T-helper 1 cell treated with Interleukin-12 subunit alpha and Interleukin-12 subunit beta and Interleukin-4 antibody, amounts not matched to agents 30 μg/mL and 1 μg/mL, for 36 hours (primary cell): ENCODE results near the gene FKBP2.
"Not testable (repeated sequence)": the region's sequence is repeated elsewhere in the genome, so short reads cannot be mapped to it uniquely, and the experiment has no call there.

Experiments
- H3K27ac Mint-ChIP-seq: one replicate; pipeline ENCODE4 v1.8.0; 2021; ENCODE audit warnings: mild to moderate bottlenecking, mixed read lengths
- H3K27me3 Mint-ChIP-seq: one replicate; pipeline ENCODE4 v1.8.0; 2021; ENCODE audit warnings: low read depth, mixed read lengths
- H3K36me3 Mint-ChIP-seq: one replicate; pipeline ENCODE4 v1.8.0; 2021; ENCODE audit warnings: low read depth, mixed read lengths
- H3K4me1 Mint-ChIP-seq: one replicate; pipeline ENCODE4 v1.8.0; 2021; ENCODE audit warnings: low read depth, mixed read lengths
- H3K4me3 Mint-ChIP-seq: one replicate; pipeline ENCODE4 v1.8.0; 2021; ENCODE audit warnings: mild to moderate bottlenecking, moderate library complexity, mixed read lengths
- H3K9me3 Mint-ChIP-seq: one replicate; pipeline ENCODE4 v1.8.0; 2021; ENCODE audit warnings: mixed read lengths

Gene FKBP2

DNA sequence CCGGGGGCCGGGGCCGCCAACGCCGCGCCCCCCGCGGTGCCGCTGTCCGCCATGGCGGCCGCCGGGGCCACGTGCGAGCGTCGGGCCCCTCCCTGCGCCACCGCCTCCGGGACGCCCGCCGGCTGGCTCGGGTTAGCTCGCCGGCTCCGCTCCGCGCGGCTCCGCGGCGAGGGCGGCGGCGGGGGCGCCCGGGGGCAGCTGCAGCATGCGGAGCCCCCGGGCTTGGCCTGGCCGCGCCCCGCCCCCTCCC lies 5.7 kb downstream of the FKBP2 start:
- H3K27me3 Mint-ChIP-seq, H3K9me3 Mint-ChIP-seq, H3K27ac Mint-ChIP-seq, H3K36me3 Mint-ChIP-seq: not testable (repeated sequence)
- H3K4me1 Mint-ChIP-seq, result peaks cover 28% of the 10 kb centered on the region
- H3K4me3 Mint-ChIP-seq, result peak overlapping the region; percentile 88

DNA sequence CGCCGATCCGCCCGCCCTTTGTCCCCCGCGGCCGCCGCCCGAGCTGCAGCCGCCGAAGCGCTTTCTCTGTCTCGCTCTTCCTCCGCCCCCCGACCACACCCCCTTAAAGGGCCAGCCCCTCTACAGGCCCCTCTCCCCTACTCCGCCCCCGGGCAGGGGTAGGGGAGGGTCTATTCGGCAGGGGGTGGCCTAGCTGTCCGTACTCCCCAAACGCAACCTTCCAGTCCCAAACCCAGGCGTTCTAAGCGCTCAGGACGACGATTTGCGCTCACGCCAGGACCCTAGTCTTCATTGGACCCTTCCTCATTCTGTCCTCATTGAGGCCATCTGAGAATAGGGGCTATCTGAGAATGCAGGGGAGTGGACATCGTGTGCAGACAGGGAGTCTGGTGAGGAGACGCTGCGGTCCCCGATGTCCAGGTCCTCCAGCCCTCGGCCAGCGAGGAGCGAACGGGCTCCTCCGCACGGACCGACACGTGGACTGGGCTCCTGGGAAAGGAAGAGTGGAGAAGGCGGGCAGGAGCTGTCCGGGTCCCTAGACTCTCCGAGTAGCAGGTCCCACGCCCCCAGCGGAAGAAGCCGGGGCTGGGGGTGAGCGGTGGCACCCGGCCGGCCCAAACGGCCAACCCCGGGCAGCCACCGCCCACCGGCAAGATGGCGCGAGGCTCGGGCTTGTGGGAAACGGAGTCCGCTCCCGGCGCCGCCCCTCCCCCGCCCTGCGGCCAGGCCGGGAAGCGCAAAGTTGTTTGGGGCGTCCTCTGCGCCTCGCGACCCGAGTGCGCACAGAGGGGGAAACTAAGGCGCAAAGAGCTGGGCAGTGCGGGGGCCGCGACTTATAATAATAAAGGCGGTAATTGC lies 6.2 kb downstream of the FKBP2 start, which contains the start of gene PPP1R14B:
Gene PPP1R14B (minus strand): TSS at position 73 of the 858 bp plus-strand sequence. CDS start 270 bp downstream, outside the sequence.
- H3K4me1 Mint-ChIP-seq, result peaks cover 32% of the 10 kb centered on the region
- H3K9me3 Mint-ChIP-seq, result no peaks in the 10 kb centered on the region
- H3K36me3 Mint-ChIP-seq, result no peaks in the 10 kb centered on the region
- H3K4me3 Mint-ChIP-seq, result peak within 1 kb of the TSS; percentile 88
- no peaks in the 10 kb centered on the region for H3K27me3 Mint-ChIP-seq
- peak within 1 kb of the TSS; percentile 79 for H3K27ac Mint-ChIP-seq

DNA sequence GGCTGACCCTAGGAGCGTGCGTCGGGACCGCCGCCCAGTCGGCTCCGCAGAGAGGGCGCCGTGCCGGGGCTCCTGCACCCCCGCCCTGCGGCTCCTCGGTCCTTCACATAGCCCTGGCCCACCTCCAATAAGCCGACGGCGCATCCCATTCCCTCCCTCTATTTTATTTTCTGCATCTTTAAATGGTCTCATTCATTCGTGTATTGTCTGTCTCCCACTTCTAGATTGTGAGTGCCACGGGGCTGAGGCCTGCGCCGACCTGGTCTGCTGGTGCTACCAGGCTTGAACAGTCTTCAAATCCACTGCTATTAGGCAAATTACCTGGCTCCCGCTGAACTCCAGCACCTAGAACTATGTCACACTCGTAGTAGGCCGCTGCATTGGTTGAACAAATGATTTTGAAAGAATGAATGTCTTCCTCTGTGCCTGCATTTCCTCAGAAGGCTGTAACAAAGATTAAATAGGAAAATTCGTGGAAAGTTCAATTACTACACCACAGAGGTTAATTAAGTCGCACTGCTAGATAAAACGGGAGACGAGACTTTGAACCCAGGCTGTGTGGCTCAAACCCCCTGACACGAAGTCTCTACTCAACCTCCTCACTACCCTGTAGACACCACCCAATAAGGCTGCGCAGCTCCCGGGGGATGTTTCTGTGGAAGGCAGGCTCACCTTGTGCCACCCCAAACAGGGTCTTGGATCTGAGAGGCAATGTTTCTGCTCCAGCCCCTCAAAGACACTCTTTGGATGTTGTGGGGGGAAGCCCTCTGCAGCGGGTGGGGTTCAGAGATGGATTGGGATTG lies 7.0 kb downstream of the FKBP2 start:
- H3K27me3 Mint-ChIP-seq, result no peaks in the 10 kb centered on the region
- H3K4me3 Mint-ChIP-seq, result peak overlapping the region; percentile 75
- peaks cover 29% of the 10 kb centered on the region for H3K4me1 Mint-ChIP-seq
- H3K36me3 Mint-ChIP-seq, result no peaks in the 10 kb centered on the region
- H3K27ac Mint-ChIP-seq, result peak overlapping the region; percentile 36
- no peaks in the 10 kb centered on the region for H3K9me3 Mint-ChIP-seq

DNA sequence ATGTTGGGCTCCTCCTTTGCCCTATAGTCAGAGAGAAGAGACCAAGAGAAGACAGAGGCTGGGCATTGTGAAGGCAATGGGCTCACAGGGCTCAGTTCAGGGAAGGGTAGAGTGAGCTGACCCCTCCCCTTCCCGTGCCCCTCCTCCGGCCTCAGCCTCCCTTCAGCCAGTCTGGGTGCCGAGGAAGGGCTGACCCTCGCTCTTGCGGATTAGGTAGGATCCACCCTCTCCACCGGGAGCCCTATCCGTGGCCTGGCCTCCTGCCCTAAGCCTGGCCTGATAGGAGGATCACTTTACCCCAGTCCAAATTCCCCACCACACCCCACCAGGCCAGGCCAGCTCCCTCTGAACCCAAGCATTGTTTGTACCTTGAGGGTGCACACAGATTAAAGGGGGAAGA lies 7.7 kb downstream of the FKBP2 start:
- H3K27me3 Mint-ChIP-seq, result no peaks in the 10 kb centered on the region
- no peaks in the 10 kb centered on the region for H3K36me3 Mint-ChIP-seq
- H3K9me3 Mint-ChIP-seq, result no peaks in the 10 kb centered on the region
- no peak overlapping the region for H3K27ac Mint-ChIP-seq
- peak overlapping the region; percentile 75 for H3K4me3 Mint-ChIP-seq
- H3K4me1 Mint-ChIP-seq, result peaks cover 25% of the 10 kb centered on the region

DNA sequence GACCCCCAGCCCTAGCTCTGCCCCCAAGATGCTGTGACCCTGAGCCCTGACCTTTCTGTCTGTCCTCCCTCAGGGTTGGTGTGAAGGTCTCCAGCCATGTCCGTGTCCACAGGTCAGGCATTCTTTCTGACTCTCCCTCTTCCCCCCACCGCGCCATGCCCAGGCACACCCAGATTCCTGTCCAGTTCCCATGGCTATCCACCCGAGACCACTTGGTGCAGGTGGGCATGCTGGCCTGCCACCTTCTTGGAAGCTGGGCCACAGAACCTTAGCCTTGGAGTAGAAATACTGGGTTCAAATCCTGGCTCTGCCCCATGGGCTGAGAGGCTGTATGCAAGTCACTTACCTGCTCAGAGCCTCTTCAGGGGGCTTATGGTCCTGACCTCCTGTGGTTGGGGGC lies 8.1 kb downstream of the FKBP2 start:
- Mint-ChIP-seq H3K4me1 (peaks cover 27% of the 10 kb centered on the region), H3K4me3 (no peak overlapping the region), H3K27me3 (no peaks in the 10 kb centered on the region), H3K36me3 (no peaks in the 10 kb centered on the region), H3K27ac (no peak overlapping the region), H3K9me3 (no peaks in the 10 kb centered on the region)

DNA sequence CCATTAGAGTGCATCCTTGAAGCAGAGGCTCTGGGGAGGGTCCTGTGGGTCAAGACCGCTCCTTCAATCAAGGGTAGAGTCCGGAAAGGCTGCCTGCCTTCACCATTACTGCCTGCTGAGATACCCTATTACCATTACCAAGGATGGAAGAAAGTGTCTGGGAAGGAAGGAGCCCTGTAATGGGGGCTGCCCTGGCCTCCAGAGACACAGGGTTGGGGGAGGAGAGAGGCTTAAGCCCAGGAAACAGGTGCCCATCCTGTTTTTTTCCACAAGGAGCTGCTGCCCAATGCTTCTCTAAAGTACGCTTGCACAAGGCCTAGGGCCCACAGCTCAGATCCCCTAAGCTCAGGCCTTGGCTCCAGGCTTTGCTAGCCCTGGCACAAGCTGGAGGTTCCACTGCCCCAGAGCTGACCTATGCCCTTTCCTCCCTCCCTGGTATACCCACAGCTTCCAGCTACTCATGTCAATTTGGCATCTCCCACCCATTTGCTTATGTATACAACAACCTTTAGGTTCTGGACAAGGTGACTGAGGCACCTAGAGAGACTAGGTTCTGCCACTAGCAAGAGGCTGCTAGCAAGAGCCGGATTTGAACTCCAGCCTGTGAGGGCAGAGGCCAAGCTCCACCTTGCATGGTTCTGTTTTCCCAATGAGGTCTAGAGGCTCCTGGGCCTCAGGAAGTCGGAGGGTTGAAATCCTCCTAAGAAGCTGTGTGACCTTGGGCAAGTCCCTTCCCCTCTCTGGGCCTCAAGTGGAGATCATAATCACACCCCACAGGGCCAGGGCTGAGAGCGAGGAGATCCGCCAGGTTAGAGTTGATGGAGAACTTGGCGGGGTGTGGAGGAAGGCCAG lies 8.9 kb downstream of the FKBP2 start:
- H3K27ac Mint-ChIP-seq, result no peak overlapping the region
- no peaks in the 10 kb centered on the region for H3K27me3 Mint-ChIP-seq
- H3K9me3 Mint-ChIP-seq, result no peaks in the 10 kb centered on the region
- peaks cover 27% of the 10 kb centered on the region for H3K4me1 Mint-ChIP-seq
- H3K36me3 Mint-ChIP-seq, result no peaks in the 10 kb centered on the region
- peak overlapping the region; percentile 59 for H3K4me3 Mint-ChIP-seq

DNA sequence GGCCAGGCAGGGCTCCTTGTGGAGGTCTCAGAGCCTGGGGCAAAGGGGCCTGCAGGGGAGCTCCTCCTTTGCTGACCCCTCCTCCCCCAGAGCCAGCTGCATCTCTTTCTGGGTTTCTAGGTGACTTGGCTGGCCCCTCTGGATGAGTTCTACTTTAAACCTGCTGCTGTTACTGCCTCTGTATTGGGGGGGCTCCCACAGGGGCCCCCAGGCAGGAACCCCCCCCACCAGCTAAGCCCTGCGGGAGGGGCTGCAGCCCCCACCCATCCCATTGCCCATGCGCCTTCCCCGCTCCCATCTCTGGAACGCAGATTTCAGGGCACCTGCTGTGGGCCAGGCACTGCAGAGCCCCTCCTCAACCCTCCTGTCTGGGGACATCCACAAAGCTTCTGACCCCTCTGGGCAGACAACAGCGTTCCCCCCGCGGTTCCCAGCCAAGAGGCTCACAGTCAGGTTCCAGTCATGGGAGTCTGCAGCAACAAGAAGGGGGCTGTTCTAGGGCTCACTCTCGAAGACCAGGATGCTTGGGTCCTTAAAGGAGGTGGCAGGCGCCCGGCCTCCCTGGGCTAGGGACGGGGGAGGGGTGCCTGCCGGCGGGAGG lies 9.6 kb downstream of the FKBP2 start:
- H3K27ac Mint-ChIP-seq, result no peak overlapping the region

DNA sequence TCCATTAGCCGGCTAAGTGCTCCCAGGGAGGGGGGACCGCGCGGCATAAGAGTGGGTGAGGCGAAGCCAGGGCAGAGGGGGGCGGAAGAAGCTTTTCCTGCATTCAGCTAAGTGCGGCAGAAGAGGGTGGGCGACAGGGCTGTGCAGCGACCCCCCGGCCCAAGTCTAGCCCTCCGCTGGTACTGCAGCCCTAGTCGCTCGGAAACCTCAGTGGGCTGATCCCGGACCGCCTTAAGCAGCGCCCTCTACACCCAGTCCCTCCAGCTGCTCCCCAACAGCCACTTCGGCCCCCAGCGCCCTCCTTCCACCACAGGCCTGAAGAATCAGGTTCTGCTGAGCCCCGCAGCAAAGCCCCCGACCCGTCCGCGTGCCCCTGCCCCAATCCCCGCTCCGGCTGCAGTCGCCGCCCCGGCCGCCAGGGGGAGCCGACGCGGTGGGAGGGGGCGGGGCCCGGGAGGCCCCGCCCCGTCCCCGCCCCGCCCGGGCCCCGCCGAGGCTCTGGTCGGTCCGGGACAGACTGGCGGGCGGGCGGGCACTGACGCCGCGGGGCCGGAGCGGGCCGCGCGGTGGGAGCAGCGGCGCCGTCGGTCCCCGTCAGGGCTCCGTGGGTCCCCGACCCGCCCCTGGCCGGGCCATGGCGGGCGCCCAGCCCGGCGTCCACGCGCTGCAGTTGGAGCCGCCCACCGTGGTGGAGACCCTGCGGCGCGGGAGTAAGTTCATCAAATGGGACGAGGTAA lies 10.3 kb downstream of the FKBP2 start, which contains the start of gene PLCB3:
Gene PLCB3 (plus strand): TSS at position 515 of the 737 bp plus-strand sequence. CDS start 120 bp downstream, at position 635.
- Mint-ChIP-seq H3K4me1 (peaks cover 21% of the 10 kb centered on the region), H3K27me3 (no peaks in the 10 kb centered on the region), H3K4me3 (peak within 1 kb of the TSS; percentile 89), H3K9me3 (no peaks in the 10 kb centered on the region), H3K36me3 (peaks cover 2% of the 10 kb centered on the region), H3K27ac (peak within 1 kb of the TSS; percentile 71)

More for the DNA sequence above, 9.6 kb downstream of the FKBP2 start:
- Mint-ChIP-seq H3K4me1 (peaks cover 23% of the 10 kb centered on the region), H3K36me3 (peaks cover 2% of the 10 kb centered on the region), H3K9me3 (no peaks in the 10 kb centered on the region), H3K27me3 (no peaks in the 10 kb centered on the region), H3K4me3 (peak overlapping the region; percentile 74)

DNA sequence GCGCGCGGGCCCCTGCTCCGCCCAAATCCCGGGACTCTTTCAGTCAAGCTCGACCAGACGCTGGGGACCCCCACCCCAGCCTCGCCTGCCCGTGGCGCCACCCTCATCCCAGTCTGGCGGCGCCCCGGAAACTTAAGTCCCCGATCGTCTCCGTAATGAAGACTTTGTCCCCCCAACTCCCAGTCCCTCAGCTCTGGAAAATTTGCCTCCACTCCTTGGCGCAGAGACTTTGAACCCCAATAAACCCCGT lies 10.8 kb downstream of the FKBP2 start:
- Mint-ChIP-seq H3K27me3 (no peaks in the 10 kb centered on the region), H3K9me3 (no peaks in the 10 kb centered on the region), H3K36me3 (peaks cover 2% of the 10 kb centered on the region), H3K27ac (peak overlapping the region; percentile 71), H3K4me3 (peak overlapping the region; percentile 89), H3K4me1 (peaks cover 21% of the 10 kb centered on the region)

DNA sequence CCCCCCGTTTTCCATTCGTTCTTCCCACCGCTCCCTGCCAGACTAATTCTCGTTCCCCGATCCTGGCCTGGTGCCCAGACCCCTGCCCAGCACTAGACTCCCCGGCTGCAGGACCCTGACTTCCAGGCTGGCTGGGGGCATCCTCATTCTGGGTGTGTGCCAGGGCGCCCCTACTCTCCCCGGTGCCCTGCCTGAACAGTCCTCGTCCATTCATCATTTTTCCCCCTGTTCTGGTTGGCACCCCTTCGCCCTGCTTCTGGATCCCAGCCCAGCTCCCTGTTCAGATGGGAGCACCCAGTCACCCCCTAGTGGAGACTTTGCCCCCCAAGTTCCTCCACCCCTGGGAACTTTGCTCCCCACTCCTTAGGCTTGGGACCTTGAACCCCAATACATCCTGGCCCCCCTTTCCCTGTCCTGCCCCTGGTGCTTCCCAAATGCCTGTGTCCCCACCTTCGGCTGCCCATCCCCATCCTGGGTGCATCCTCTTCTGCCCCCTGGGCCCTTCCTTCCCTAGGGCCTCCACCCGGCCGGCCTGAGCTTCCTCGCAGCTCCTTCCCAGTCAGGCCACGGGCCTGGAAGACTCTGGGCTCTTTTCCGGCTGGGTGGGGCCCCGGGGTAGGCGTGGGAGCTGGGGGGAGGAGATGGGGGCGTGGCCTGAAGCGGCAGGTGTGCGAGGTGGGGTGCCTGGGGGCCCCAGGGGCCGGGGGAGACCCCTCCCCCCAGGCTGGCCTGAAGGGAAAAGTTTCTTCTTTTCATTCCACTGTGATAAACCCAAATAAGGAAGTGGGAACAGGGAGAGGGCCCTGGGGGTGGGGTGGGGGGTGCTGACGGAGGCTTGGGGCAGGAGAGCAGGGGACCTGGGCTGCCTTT lies 11.3 kb downstream of the FKBP2 start:
- peaks cover 21% of the 10 kb centered on the region for H3K4me1 Mint-ChIP-seq
- peaks cover 2% of the 10 kb centered on the region for H3K36me3 Mint-ChIP-seq

DNA sequence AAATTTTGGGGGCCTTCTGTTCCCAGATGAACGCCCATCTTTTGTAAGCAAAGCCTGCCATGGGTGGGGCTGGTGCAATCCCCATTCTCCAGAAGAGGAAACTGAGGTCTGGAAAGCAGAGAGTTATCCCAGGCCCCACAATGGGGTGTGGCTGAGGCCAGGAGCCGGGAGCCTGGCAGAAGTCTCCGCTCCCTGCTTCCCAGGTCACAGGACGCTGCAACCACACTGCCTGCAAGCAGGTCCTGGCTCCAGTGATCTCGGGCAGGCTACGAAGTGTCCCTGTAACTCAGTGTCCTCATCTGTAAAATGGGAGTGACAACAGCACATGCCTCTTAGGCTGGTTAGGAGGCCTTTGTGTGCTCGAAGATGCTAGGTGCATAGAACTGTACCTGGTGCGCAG lies 12.1 kb downstream of the FKBP2 start:
- peak overlapping the region; percentile 28 for H3K4me3 Mint-ChIP-seq
- peaks cover 5% of the 10 kb centered on the region for H3K36me3 Mint-ChIP-seq

More for the DNA sequence above, 11.3 kb downstream of the FKBP2 start:
- Mint-ChIP-seq H3K27me3 (no peaks in the 10 kb centered on the region), H3K4me3 (peak overlapping the region; percentile 89), H3K9me3 (no peaks in the 10 kb centered on the region), H3K27ac (peak overlapping the region; percentile 71)

DNA sequence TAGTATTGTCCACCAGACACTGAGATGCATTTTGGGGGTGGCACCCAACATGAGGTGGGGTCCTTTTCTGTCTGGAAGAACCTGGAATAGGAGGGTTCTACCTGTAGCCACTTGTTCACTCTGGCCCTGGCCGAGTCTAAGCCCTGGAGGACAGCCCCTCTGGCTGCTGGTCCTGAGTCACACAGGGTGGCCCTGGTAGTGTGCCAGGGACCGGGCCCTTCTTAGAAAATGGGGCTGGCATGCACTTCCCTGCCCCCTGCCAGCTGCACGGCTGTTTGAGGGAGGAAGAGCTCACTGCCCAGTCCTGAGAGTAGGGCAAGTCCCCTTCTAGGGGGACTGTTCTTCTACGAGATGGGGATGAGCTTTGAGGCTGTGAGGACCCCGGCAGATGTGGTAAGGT lies 12.6 kb downstream of the FKBP2 start:
- no peaks in the 10 kb centered on the region for H3K27me3 Mint-ChIP-seq
- peaks cover 16% of the 10 kb centered on the region for H3K4me1 Mint-ChIP-seq
- H3K36me3 Mint-ChIP-seq, result peaks cover 5% of the 10 kb centered on the region
- no peaks in the 10 kb centered on the region for H3K9me3 Mint-ChIP-seq
- no peak overlapping the region for H3K27ac Mint-ChIP-seq
- H3K4me3 Mint-ChIP-seq, result peak overlapping the region; percentile 28

More for the DNA sequence above, 12.1 kb downstream of the FKBP2 start:
- Mint-ChIP-seq H3K27me3 (no peaks in the 10 kb centered on the region), H3K4me1 (peaks cover 18% of the 10 kb centered on the region), H3K27ac (no peak overlapping the region), H3K9me3 (no peaks in the 10 kb centered on the region)

DNA sequence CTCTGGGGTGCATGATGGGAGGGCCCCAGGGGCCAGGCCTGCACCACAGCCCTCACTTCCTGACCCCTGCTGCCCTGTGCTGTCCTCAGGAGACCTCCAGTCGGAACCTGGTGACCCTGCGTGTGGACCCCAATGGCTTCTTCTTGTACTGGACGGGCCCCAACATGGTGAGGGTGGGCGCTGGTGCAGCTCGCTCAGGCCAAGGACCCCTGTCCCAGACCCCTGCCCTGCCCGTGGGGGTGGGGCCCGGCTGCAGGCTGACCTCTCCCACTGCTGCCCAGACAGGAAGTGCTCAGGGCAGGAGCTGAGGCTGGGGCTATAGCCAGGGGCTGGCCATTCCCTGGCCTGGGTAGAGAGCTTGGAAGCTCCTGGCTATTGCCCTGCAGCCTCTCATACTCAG lies 13.4 kb downstream of the FKBP2 start:
- Mint-ChIP-seq H3K4me3 (no peak overlapping the region), H3K27me3 (no peaks in the 10 kb centered on the region), H3K9me3 (no peaks in the 10 kb centered on the region), H3K4me1 (peaks cover 16% of the 10 kb centered on the region), H3K27ac (no peak overlapping the region), H3K36me3 (peaks cover 6% of the 10 kb centered on the region)
